ENCODE measurements around the gene MYEOV.

The MYEOV gene

DNA sequence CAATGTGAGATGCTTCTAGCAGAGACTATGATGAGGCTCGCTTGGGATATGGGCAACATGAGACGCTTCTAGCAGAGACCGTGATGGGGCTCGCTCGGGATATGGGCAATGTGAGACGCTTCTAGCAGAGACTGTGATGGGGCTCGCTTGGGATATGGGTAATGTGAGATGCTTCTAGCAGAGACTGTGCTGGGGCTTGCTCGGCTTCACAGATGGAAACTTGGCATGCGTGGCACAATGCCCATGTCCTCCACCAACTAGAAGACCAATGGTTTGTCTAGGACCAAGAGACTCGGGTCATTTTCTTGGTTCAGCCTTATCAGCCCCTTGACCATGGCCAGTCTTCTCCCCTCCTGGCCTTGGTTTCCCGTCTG lies 7.1 kb downstream of the MYEOV start:
- DNase-seq (ENCODE audit: low read depth), result no peak
- H3K4me3 ChIP-seq (ENCODE audit: low read length), result no peak overlapping the region
- TF ChIP-seq, protein P1, sequence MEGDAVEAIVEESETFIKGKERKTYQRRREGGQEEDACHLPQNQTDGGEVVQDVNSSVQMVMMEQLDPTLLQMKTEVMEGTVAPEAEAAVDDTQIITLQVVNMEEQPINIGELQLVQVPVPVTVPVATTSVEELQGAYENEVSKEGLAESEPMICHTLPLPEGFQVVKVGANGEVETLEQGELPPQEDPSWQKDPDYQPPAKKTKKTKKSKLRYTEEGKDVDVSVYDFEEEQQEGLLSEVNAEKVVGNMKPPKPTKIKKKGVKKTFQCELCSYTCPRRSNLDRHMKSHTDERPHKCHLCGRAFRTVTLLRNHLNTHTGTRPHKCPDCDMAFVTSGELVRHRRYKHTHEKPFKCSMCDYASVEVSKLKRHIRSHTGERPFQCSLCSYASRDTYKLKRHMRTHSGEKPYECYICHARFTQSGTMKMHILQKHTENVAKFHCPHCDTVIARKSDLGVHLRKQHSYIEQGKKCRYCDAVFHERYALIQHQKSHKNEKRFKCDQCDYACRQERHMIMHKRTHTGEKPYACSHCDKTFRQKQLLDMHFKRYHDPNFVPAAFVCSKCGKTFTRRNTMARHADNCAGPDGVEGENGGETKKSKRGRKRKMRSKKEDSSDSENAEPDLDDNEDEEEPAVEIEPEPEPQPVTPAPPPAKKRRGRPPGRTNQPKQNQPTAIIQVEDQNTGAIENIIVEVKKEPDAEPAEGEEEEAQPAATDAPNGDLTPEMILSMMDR (IDR thresholded peaks at IDR 0.05; ENCODE audit: insufficient read depth, low read depth, low read length, missing control alignments), result no peak

GRCh38 chr11:69301455-69302401 lies 7.8 kb downstream of the MYEOV start:
- TF ChIP-seq, protein P1 (IDR thresholded peaks at IDR 0.05; ENCODE audit: insufficient read depth, low read depth, low read length, missing control alignments), result no peak
- peak; percentile 84 for DNase-seq (ENCODE audit: low read depth)
- no peak overlapping the region for H3K4me3 ChIP-seq (ENCODE audit: low read length)

- no peak overlapping the region for H3K4me3 ChIP-seq (ENCODE audit: low read length)
- DNase-seq (ENCODE audit: low read depth), result no peak
- TF ChIP-seq, protein P1 (IDR thresholded peaks at IDR 0.05; ENCODE audit: insufficient read depth, low read depth, low read length, missing control alignments), result no peak
Measured at GRCh38 chr11:69302447-69303020, 8.6 kb downstream of the MYEOV start.

GRCh38 chr11:69303427-69303826 lies 9.5 kb downstream of the MYEOV start:
- no peak for DNase-seq (ENCODE audit: low read depth)
- H3K4me3 ChIP-seq (ENCODE audit: low read length), result no peak overlapping the region
- TF ChIP-seq, protein P1 (IDR thresholded peaks at IDR 0.05; ENCODE audit: insufficient read depth, low read depth, low read length, missing control alignments), result no peak

GRCh38 chr11:69304258-69304657 lies 10.3 kb downstream of the MYEOV start:
- TF ChIP-seq, protein P1 (IDR thresholded peaks at IDR 0.05; ENCODE audit: insufficient read depth, low read depth, low read length, missing control alignments), result no peak
- no peak overlapping the region for H3K4me3 ChIP-seq (ENCODE audit: low read length)
- DNase-seq (ENCODE audit: low read depth), result no peak

GRCh38 chr11:69304686-69305085 lies 10.7 kb downstream of the MYEOV start:
- TF ChIP-seq, protein P1 (IDR thresholded peaks at IDR 0.05; ENCODE audit: insufficient read depth, low read depth, low read length, missing control alignments), result no peak
- no peak for DNase-seq (ENCODE audit: low read depth)
- no peak overlapping the region for H3K4me3 ChIP-seq (ENCODE audit: low read length)
